HEK293T (cell line): ENCODE results near the gene HOXA4.

Source experiments
- ARNT ChIP-seq: fragments of 450-650 bp; IDR thresholded peaks from 2 replicates; pipeline ENCODE4 v1.6.1; 2017; ENCODE audit warnings: mild to moderate bottlenecking
- BHLHE40 ChIP-seq: fragments of 450-650 bp; IDR thresholded peaks from 2 replicates; pipeline ENCODE4 v1.6.1; 2016; ENCODE audit warnings: mild to moderate bottlenecking, moderate library complexity, borderline replicate concordance
- ELF4 ChIP-seq: fragments of 450-650 bp; IDR thresholded peaks from 2 replicates; pipeline ENCODE4 v1.6.1; 2017; ENCODE audit warnings: antibody characterized with exemption
- FOXK2 ChIP-seq: fragments of 450-650 bp; IDR thresholded peaks from 2 replicates; pipeline ENCODE4 v1.6.1; 2016; ENCODE audit warnings: mild to moderate bottlenecking
- FOXM1 ChIP-seq: fragments of 450-650 bp; IDR thresholded peaks from 2 replicates; pipeline ENCODE4 v1.6.1; 2017; ENCODE audit warnings: mild to moderate bottlenecking, borderline replicate concordance
- HDGF ChIP-seq: fragments of 450-650 bp; IDR thresholded peaks from 2 replicates; pipeline ENCODE4 v1.6.1; 2017; ENCODE audit warnings: antibody characterized with exemption, borderline replicate concordance
- L3MBTL2 ChIP-seq: fragments of 450-650 bp; conservative IDR thresholded peaks from 2 replicates; pipeline ENCODE4 v1.6.1; 2016; ENCODE audit warnings: mild to moderate bottlenecking
- NFRKB ChIP-seq: fragments of 450-650 bp; IDR thresholded peaks from 2 replicates; pipeline ENCODE4 v1.6.1; 2016; ENCODE audit warnings: mild to moderate bottlenecking, moderate library complexity
- SP1 ChIP-seq: fragments of 450-650 bp; IDR thresholded peaks from 2 replicates; pipeline ENCODE4 v1.6.1; 2017
- SUZ12 ChIP-seq: fragments of 450-650 bp; IDR thresholded peaks from 2 replicates; pipeline ENCODE4 v1.6.1; 2016; ENCODE audit warnings: mild to moderate bottlenecking
- TARDBP ChIP-seq: fragments of 450-650 bp; IDR thresholded peaks from 2 replicates; pipeline ENCODE4 v1.6.1; 2016
- ZNF384 ChIP-seq: fragments of 450-650 bp; IDR thresholded peaks from 2 replicates; pipeline ENCODE4 v1.6.1; 2016
- TF ChIP-seq, protein P1 (sequence below): fragments of 450-650 bp; IDR thresholded peaks from 2 replicates; pipeline ENCODE4 v1.6.1; 2016

DNA sequence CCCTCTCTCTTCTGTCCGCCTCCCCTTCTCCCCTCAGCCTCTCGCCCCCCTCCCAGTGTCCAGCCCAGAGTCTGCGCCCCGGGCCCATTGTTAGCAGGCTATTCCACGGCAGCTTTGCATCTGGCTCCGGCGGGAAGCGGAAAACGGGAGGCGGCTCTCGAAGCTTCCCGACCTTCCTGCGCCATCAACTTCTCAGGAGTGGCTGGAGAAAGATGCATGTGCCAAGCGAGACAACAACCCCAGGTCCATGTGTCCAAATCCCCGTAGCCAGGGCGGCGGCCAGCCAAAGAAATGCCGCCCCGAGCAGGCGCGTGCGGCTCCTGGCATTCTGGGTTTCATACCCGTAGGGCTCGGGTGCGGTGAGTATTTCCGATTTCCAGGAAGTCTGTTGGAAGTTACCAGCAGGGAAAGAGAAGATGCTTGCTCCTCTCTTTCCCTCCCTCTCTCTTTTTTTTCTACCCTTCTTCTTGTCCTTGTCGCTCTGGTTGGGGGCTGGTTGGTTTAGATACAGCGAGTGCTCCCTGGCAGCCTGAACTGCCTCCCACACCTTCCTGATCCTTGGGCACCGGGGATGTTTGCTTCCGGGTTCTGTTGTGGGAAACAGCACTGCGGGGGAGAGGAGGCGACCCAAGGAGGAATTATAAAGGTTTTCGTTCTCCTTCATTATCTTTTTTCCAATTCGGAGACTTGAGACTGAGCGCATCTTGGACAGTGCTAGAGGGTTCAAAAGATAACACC, 26.9 kb downstream of the HOXA4 start:
- TF ChIP-seq NFRKB: no peak
- TF ChIP-seq ZNF384: no peak
- TF ChIP-seq ARNT: no peak
- TF ChIP-seq SP1: no peak
- no peak for TF ChIP-seq L3MBTL2
- no peak for TF ChIP-seq SUZ12
- TF ChIP-seq BHLHE40: no peak
- TF ChIP-seq HDGF: no peak
- TF ChIP-seq TARDBP: no peak
- TF ChIP-seq ELF4: no peak
- no peak for TF ChIP-seq FOXM1
- TF ChIP-seq, protein P1, sequence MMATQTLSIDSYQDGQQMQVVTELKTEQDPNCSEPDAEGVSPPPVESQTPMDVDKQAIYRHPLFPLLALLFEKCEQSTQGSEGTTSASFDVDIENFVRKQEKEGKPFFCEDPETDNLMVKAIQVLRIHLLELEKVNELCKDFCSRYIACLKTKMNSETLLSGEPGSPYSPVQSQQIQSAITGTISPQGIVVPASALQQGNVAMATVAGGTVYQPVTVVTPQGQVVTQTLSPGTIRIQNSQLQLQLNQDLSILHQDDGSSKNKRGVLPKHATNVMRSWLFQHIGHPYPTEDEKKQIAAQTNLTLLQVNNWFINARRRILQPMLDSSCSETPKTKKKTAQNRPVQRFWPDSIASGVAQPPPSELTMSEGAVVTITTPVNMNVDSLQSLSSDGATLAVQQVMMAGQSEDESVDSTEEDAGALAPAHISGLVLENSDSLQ: no peak
- TF ChIP-seq FOXK2: no peak
